Effector memory CD8-positive, alpha-beta T cell (primary cell): ENCODE data around the gene KCNE4.

Experiments used
- ATAC-seq: fragments of 150-1000 bp; cut with Tn5 transposase; replicated peaks from 2 replicates; pipeline ENCODE4 v1.10.0; 2021; ENCODE audit warnings: mild to moderate bottlenecking, moderate library complexity
- DNase-seq, 3 experiments: peaks; one replicate each; pipeline ENCODE4 v3.0.0; 2021
- H3K27ac Mint-ChIP-seq, 2 donors: one replicate each; pipeline ENCODE4 v1.8.0; 2022; ENCODE audit warnings: mild to moderate bottlenecking in 2 of 2, mixed read lengths in 2 of 2, moderate library complexity in 2 of 2
- H3K27me3 Mint-ChIP-seq, 2 donors: one replicate each; pipeline ENCODE4 v1.8.0; 2022; ENCODE audit warnings: mixed read lengths in 2 of 2
- H3K36me3 Mint-ChIP-seq: one replicate; pipeline ENCODE4 v1.8.0; 2022; ENCODE audit warnings: mild to moderate bottlenecking, moderate library complexity, mixed read lengths; ENCODE audit not compliant: insufficient read depth
- H3K4me1 Mint-ChIP-seq, 2 donors: one replicate each; pipeline ENCODE4 v1.8.0; 2022; ENCODE audit warnings: low read depth in 2 of 2, mixed read lengths in 2 of 2
- H3K4me3 Mint-ChIP-seq, 2 donors: one replicate each; pipeline ENCODE4 v1.8.0; 2022; ENCODE audit warnings: mild to moderate bottlenecking in 2 of 2, mixed read lengths in 2 of 2, moderate library complexity in 2 of 2
- H3K9me3 Mint-ChIP-seq, 2 donors: one replicate each; pipeline ENCODE4 v1.8.0; 2022; ENCODE audit warnings: mixed read lengths in 2 of 2

KCNE4 gene

DNA sequence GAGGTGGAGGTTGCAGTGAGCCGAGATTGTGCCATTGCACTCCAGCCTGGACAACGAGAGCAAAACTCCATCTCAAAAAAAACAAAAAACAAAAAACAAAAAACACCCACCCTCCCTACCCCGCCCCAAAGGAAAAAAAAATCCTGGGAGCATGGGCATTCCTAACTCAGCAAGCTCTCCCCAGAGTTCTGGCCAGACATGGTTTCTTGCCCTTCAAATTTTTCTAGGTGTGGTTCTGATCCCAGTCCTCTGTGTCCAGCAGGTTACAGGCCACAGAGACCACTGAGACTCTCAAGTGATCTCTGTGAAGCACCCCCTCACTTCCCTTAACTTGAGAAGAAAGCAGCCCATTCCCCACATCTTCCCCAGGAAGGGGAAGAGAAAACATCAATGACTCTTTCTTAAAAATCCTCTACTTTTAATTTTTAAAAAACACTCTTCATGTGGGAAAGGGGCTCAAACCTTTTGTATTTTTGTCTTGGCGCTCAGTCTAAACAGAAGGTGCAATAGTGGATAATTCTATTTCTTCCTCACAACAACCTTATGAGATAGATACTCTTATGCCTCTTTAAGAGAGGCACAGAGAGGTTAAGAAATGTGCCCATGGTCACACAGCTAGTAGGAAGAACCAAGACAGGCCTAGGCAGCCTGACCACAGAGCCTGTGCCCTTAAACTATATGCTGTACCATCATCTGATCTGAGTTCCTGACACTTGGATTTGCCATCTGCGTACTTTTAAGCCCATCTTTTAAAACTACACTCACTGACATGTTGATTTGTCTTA is 6.9 kb upstream of the KCNE4 start:
- no peak overlapping the region for H3K4me3 Mint-ChIP-seq
- H3K9me3 Mint-ChIP-seq: peaks cover 0 to 11% of the 10 kb centered on the region in 2 donors
- H3K36me3 Mint-ChIP-seq: no peaks in the 10 kb centered on the region
- no peak overlapping the region for H3K27ac Mint-ChIP-seq
- ATAC-seq: no peak
- H3K27me3 Mint-ChIP-seq: peaks cover 2 to 8% of the 10 kb centered on the region in 2 donors
- DNase-seq: no peak
- H3K4me1 Mint-ChIP-seq: no peaks in the 10 kb centered on the region

- H3K4me1 Mint-ChIP-seq: no peaks in the 10 kb centered on the region
- H3K4me3 Mint-ChIP-seq: no peak overlapping the region
- peaks cover 0 to 11% of the 10 kb centered on the region in 2 donors for H3K9me3 Mint-ChIP-seq
- H3K27me3 Mint-ChIP-seq: peaks cover 8 to 16% of the 10 kb centered on the region in 2 donors
- H3K27ac Mint-ChIP-seq: no peak overlapping the region
- no peak for DNase-seq
- ATAC-seq: no peak
- H3K36me3 Mint-ChIP-seq: no peaks in the 10 kb centered on the region
These were observed 5.4 kb upstream of the KCNE4 start for GRCh38 chr2:223046470-223047040.

GRCh38 chr2:223047260-223047761 is 4.7 kb upstream of the KCNE4 start:
- no peak for DNase-seq
- Mint-ChIP-seq H3K4me3 (no peak overlapping the region), H3K27me3 (peaks cover 12 to 16% of the 10 kb centered on the region in 2 donors), H3K4me1 (no peaks in the 10 kb centered on the region), H3K9me3 (peaks cover 0 to 11% of the 10 kb centered on the region in 2 donors), H3K27ac (no peak overlapping the region), H3K36me3 (no peaks in the 10 kb centered on the region)
- no peak for ATAC-seq

DNA sequence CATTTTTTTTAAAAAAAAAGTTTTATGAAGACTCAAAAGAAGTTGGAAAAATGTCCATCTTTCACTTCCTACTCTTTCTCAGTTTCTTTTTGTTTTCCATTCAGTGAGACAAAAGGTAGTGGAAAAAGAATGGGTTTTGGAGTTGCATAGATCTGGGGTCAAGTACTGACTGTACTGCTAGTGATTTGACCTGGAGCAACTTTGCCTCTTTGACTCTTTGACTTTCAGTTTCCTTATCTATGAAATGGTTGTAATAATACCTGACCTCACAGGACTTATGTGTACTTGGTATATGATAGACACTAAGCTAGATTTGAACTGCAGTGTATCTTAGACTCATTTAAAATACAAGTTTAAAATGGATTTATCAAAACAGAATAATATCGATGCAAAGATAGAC is 3.5 kb upstream of the KCNE4 start:
- Mint-ChIP-seq H3K27me3 (peaks cover 12 to 25% of the 10 kb centered on the region in 2 donors), H3K4me1 (no peaks in the 10 kb centered on the region), H3K27ac (no peak overlapping the region), H3K36me3 (no peaks in the 10 kb centered on the region), H3K4me3 (no peak overlapping the region), H3K9me3 (peaks cover 0 to 9% of the 10 kb centered on the region in 2 donors)
- ATAC-seq: no peak
- no peak for DNase-seq

- H3K4me3 Mint-ChIP-seq: no peak overlapping the region
- H3K27me3 Mint-ChIP-seq: peaks cover 12 to 32% of the 10 kb centered on the region in 2 donors
- peaks cover 0 to 9% of the 10 kb centered on the region in 2 donors for H3K9me3 Mint-ChIP-seq
- ATAC-seq: no peak
- H3K36me3 Mint-ChIP-seq: no peaks in the 10 kb centered on the region
- no peak overlapping the region for H3K27ac Mint-ChIP-seq
- H3K4me1 Mint-ChIP-seq: no peaks in the 10 kb centered on the region
- no peak for DNase-seq
These were observed 2.6 kb upstream of the KCNE4 start for GRCh38 chr2:223049356-223049755.

- ATAC-seq (no peak), DNase-seq (no peak)
- Mint-ChIP-seq H3K4me1 (no peaks in the 10 kb centered on the region), H3K27ac (no peak overlapping the region), H3K9me3 (peaks cover 0 to 9% of the 10 kb centered on the region in 2 donors), H3K27me3 (peaks cover 12 to 32% of the 10 kb centered on the region in 2 donors), H3K36me3 (no peaks in the 10 kb centered on the region), H3K4me3 (no peak overlapping the region)
These were observed 1.8 kb upstream of the KCNE4 start for GRCh38 chr2:223050188-223050587.

DNA sequence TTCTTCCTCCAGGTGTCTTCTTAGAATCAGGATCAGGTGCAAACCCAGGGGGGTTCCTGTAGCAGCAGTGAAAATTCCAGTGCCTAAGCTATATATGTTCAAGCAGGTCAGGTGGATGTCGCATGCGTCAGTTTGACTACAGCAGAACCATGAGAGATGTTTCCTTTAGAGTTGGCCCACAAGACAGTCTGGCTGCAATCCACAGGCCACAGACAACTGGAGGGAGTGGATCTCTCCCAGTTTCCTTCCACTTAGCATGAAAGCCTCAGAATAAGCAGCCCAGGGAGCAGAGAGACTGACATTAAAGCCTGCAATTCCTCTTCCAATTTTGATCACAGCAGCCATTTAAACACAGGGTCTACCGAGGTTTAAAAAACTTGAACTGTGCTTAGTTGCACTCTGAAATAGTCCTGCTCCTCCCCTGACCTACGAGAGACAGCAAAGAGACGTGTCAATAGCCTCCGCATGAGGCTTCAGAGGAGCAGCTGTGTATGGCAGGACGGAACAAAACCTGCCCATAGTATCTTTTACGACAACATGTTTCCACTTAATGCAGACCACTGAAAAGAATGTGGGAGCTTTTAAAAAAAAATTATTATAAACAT is 988 bp upstream of the KCNE4 start:
- no peak overlapping the region for H3K27ac Mint-ChIP-seq
- peaks cover 0 to 9% of the 10 kb centered on the region in 2 donors for H3K9me3 Mint-ChIP-seq
- DNase-seq: no peak
- H3K27me3 Mint-ChIP-seq: peaks cover 12 to 37% of the 10 kb centered on the region in 2 donors
- no peak overlapping the region for H3K4me3 Mint-ChIP-seq
- no peak for ATAC-seq
- no peaks in the 10 kb centered on the region for H3K4me1 Mint-ChIP-seq
- H3K36me3 Mint-ChIP-seq: no peaks in the 10 kb centered on the region

DNA sequence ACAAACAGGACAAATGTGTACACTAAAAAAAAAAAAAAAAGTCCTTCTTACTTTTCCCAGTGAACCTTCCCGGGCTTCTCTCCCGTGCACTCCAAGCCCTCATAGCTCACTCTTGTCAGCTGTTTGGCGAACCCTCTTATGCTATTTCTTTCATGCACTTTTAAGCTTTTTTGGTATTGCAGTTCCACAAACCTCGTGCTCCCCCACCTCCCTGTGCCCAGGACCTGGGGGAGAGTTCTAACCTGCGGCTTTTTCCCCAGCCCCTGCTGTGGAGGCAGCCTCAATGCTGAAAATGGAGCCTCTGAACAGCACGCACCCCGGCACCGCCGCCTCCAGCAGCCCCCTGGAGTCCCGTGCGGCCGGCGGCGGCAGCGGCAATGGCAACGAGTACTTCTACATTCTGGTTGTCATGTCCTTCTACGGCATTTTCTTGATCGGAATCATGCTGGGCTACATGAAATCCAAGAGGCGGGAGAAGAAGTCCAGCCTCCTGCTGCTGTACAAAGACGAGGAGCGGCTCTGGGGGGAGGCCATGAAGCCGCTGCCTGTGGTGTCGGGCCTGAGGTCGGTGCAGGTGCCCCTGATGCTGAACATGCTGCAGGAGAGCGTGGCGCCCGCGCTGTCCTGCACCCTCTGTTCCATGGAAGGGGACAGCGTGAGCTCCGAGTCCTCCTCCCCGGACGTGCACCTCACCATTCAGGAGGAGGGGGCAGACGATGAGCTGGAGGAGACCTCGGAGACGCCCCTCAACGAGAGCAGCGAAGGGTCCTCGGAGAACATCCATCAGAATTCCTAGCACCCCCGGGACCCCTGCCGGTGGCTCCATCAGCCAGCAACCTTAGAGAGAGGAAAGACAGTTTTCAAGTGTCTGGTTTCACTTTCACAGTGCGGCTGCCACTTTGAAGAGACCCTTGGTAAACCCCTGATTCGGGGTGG is 826 bp downstream of the KCNE4 start:
- no peaks in the 10 kb centered on the region for H3K36me3 Mint-ChIP-seq
- peaks cover 0 to 1% of the 10 kb centered on the region in 2 donors for H3K9me3 Mint-ChIP-seq
- peaks cover 9 to 49% of the 10 kb centered on the region in 2 donors for H3K27me3 Mint-ChIP-seq
- H3K4me3 Mint-ChIP-seq: no peak overlapping the region
- DNase-seq (no peak), ATAC-seq (no peak)
- H3K27ac Mint-ChIP-seq: no peak overlapping the region
- H3K4me1 Mint-ChIP-seq: no peaks in the 10 kb centered on the region

GRCh38 chr2:223053484-223054192 is 1.6 kb downstream of the KCNE4 start:
- ATAC-seq (no peak), DNase-seq (no peak)
- Mint-ChIP-seq H3K4me3 (no peak overlapping the region), H3K27me3 (peaks cover 9 to 49% of the 10 kb centered on the region in 2 donors), H3K27ac (no peak overlapping the region), H3K36me3 (no peaks in the 10 kb centered on the region), H3K4me1 (no peaks in the 10 kb centered on the region), H3K9me3 (no peaks in the 10 kb centered on the region)

DNA sequence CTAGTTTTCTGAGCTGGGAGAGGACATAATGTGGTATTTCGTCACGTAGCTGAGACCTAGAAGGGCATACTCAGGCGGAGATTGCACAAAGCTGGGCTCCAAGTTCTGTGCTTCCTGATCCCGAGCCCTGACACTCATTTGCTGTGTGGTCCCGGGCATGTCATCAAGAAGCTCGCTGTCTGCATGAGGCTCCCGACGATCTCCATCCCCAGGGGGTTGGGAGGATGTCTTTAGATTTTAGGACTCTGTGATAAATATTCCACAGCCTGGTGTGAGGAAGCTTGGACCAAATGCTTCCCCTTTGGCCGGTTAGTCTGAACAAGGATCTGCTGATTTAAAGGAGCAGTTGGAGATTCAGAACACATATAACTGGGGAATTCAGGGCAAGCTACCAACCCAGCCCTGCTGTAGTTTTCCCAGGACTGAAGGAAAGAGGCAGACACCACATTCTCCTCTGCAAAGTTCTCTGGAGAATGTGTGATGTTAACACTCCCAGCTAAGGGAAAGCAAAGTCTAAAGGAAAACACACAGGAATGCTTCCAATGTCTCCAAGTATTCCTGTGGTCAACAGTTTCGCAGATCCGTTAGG is 2.3 kb downstream of the KCNE4 start:
- no peaks in the 10 kb centered on the region for H3K9me3 Mint-ChIP-seq
- ATAC-seq (no peak), DNase-seq (no peak)
- peaks cover 9 to 49% of the 10 kb centered on the region in 2 donors for H3K27me3 Mint-ChIP-seq
- H3K4me3 Mint-ChIP-seq: no peak overlapping the region
- no peak overlapping the region for H3K27ac Mint-ChIP-seq
- H3K4me1 Mint-ChIP-seq: no peaks in the 10 kb centered on the region
- no peaks in the 10 kb centered on the region for H3K36me3 Mint-ChIP-seq

- ATAC-seq (no peak), DNase-seq (no peak)
- Mint-ChIP-seq H3K27ac (no peak overlapping the region), H3K9me3 (no peaks in the 10 kb centered on the region), H3K27me3 (peaks cover 9 to 47% of the 10 kb centered on the region in 2 donors), H3K36me3 (no peaks in the 10 kb centered on the region), H3K4me3 (no peak overlapping the region), H3K4me1 (no peaks in the 10 kb centered on the region)
These were observed 3.1 kb downstream of the KCNE4 start for GRCh38 chr2:223055140-223055539.

DNA sequence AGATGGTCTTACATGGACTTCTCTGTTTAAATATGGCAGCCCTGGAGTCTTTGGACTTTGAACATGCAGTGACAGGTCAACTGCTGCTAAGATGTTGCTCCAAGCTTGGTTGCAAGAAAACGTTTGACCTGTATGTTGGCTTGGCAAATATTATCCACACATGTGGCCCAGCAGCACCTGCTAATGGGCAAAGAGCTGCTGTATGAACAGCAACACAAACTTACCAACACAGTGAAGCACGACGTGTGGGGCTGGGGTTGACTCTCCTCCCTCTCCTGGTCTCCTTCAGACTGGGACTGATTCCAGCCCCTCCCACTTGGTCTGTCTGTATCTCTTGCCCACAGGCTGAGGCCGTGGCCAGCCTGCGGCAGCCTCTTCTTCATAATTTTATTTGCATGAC is 3.8 kb downstream of the KCNE4 start:
- Mint-ChIP-seq H3K4me1 (no peaks in the 10 kb centered on the region), H3K4me3 (no peak overlapping the region), H3K36me3 (no peaks in the 10 kb centered on the region), H3K27ac (no peak overlapping the region), H3K9me3 (no peaks in the 10 kb centered on the region), H3K27me3 (peaks cover 9 to 40% of the 10 kb centered on the region in 2 donors)
- ATAC-seq: no peak
- no peak for DNase-seq
